Fibroblast of peridontal ligament (primary cell): ENCODE data around the gene TNIK.

ENCODE experiments used
- DNase-seq: peaks from one replicate; pipeline ENCODE4 v3.0.0-alpha.2; 2010; ENCODE audit errors: extremely low read depth

TNIK gene

GRCh38 chr3:171283183-171283847 lies 176.9 kb downstream of the TNIK start:
- peak; percentile 29 for DNase-seq

- peak; percentile 59 for DNase-seq
Observed at GRCh38 chr3:171282041-171282440, 178.2 kb downstream of the TNIK start.

GRCh38 chr3:171281256-171281992 lies 178.8 kb downstream of the TNIK start:
- no peak for DNase-seq

GRCh38 chr3:171279972-171280371 lies 180.2 kb downstream of the TNIK start:
- no peak for DNase-seq

- no peak for DNase-seq
Observed at GRCh38 chr3:171278299-171278590, 182.0 kb downstream of the TNIK start.

GRCh38 chr3:171277456-171278298 lies 182.5 kb downstream of the TNIK start:
- no peak for DNase-seq

GRCh38 chr3:171276923-171277322 lies 183.3 kb downstream of the TNIK start:
- DNase-seq = no peak

- DNase-seq = no peak
Observed at GRCh38 chr3:171274222-171274621, 186.0 kb downstream of the TNIK start.

GRCh38 chr3:171270541-171270940 lies 189.7 kb downstream of the TNIK start:
- DNase-seq = no peak

- no peak for DNase-seq
Observed at GRCh38 chr3:171269542-171269941, 190.7 kb downstream of the TNIK start.

GRCh38 chr3:171268677-171269076 lies 191.5 kb downstream of the TNIK start:
- DNase-seq = no peak

GRCh38 chr3:171267104-171267503 lies 193.1 kb downstream of the TNIK start:
- no peak for DNase-seq

- no peak for DNase-seq
Observed at GRCh38 chr3:171266740-171267073, 193.5 kb downstream of the TNIK start.

- no peak for DNase-seq
Observed at GRCh38 chr3:171266034-171266739, 194.0 kb downstream of the TNIK start.

- DNase-seq = no peak
Observed at GRCh38 chr3:171264758-171265157, 195.4 kb downstream of the TNIK start.

- no peak for DNase-seq
Observed at GRCh38 chr3:171262431-171262830, 197.8 kb downstream of the TNIK start.

GRCh38 chr3:171261487-171261886 lies 198.7 kb downstream of the TNIK start:
- no peak for DNase-seq

- no peak for DNase-seq
Observed at GRCh38 chr3:171260899-171261298, 199.3 kb downstream of the TNIK start.

GRCh38 chr3:171260466-171260865 lies 199.7 kb downstream of the TNIK start:
- DNase-seq = no peak

- no peak for DNase-seq
Observed at GRCh38 chr3:171258316-171258715, 201.9 kb downstream of the TNIK start.

- peak; percentile 6 for DNase-seq
Observed at GRCh38 chr3:171257251-171258203, 202.7 kb downstream of the TNIK start.
